Testis (tissue), 3 donors: Measurements from ENCODE around the gene GPR26. TPM values are rescaled to one million over a fixed set of nuclear protein-coding genes. Genes with fewer than 3 reads are reported as not detected.
"Not testable (repeated sequence)": the region's sequence is repeated elsewhere in the genome, so short reads cannot be mapped to it uniquely, and the experiment has no call there.

Experiments used
- DNase-seq: peaks from one replicate; pipeline ENCODE4 v3.0.0-alpha.2; 2019
- H3K27ac ChIP-seq, 2 donors: fragments of 200-600 bp; sonication (generic); one replicate each; pipeline ENCODE4 v1.5.1; 2019
- H3K27me3 ChIP-seq: fragments of 200-600 bp; sonication (generic); one replicate; pipeline ENCODE4 v1.5.1; 2019
- H3K36me3 ChIP-seq: fragments of 200-600 bp; sonication (generic); one replicate; pipeline ENCODE4 v1.5.1; 2017; ENCODE audit warnings: low read depth; ENCODE audit errors: missing control alignments
- H3K4me1 ChIP-seq: fragments of 200-600 bp; sonication (generic); one replicate; pipeline ENCODE4 v1.5.1; 2019
- H3K4me3 ChIP-seq, 2 donors: fragments of 200-600 bp; sonication (generic); one replicate each; pipeline ENCODE4 v1.5.1; 2017 to 2019
- H3K9me3 ChIP-seq: fragments of 200-600 bp; sonication (generic); one replicate; pipeline ENCODE4 v1.5.1; 2017
- CTCF ChIP-seq, 3 experiments: fragments of 450-650 bp in 2 of 3; fragments of 200-600 bp in 1 of 3; sonication (generic) in 1 of 3; IDR thresholded peaks; one replicate each; pipeline ENCODE4 v1.5.1; 2016 to 2019; ENCODE audit warnings: antibody characterized with exemption in 3 of 3, mild to moderate bottlenecking in 2 of 3, moderate library complexity in 1 of 3
- POLR2A ChIP-seq: fragments of 450-650 bp; IDR thresholded peaks from one replicate; pipeline ENCODE4 v1.6.1; 2017; ENCODE audit warnings: antibody characterized with exemption, mild to moderate bottlenecking, moderate library complexity
- WGBS, 2 donors: methylation state at CpG; one replicate each; pipeline ENCODE4 v1.1.5; 2018; 5-methylcytosine and 5-hydroxymethylcytosine counted together
- intact Hi-C: fragments of 100-400 bp; cut with DNase I; formaldehyde crosslinking; loops from one replicate; pipeline ENCODE4 v1.15.1; 2023; ENCODE audit warnings: low total_unique reads
- polyA plus RNA-seq: library from polyadenylated mRNA; stranded (reverse); fragments of 350-450 nt; fragmentation: Illumina TruSeq; extraction: RNeasy Lipid Tissue Mini Kit (QIAGEN cat#74804); gene quantifications from one replicate; pipeline ENCODE4 v1.2.3, GENCODE V29; 2014; ENCODE audit warnings: low read depth, low replicate concordance; ENCODE audit not compliant: insufficient read depth
- total RNA-seq, 2 donors: library from RNA; depleted of rRNA; stranded (reverse); fragments of >200 nt; gene quantifications; one replicate each; pipeline ENCODE4 v1.2.3, GENCODE V29; 2016

GPR26 gene
- total and polyA plus RNA-seq, 3 donors from 2014 or later = 0.15 to 0.37 (median 0.31) TPM

- Histone ChIP-seq H3K4me3 (no peak overlapping the region), H3K9me3 (no peaks in the 10 kb centered on the region), H3K4me1 (no peaks in the 10 kb centered on the region), H3K27ac (no peak overlapping the region), H3K27me3 (no peaks in the 10 kb centered on the region), H3K36me3 (no peaks in the 10 kb centered on the region)
- no peak for DNase-seq
- intact Hi-C loops = no loop called here
- WGBS, 2 donors = 50 to 68% methylated on average over 3 of the region's 3 CpGs
- TF ChIP-seq CTCF (IDR thresholded peaks at IDR 0.05) = no peak
- no peak for TF ChIP-seq POLR2A
These were observed 60.2 kb downstream of the GPR26 start for GRCh38 chr10:123726381-123726780.

- Histone ChIP-seq H3K36me3 (no peaks in the 10 kb centered on the region), H3K27ac (no peak overlapping the region), H3K27me3 (no peaks in the 10 kb centered on the region), H3K9me3 (no peaks in the 10 kb centered on the region), H3K4me1 (no peaks in the 10 kb centered on the region), H3K4me3 (no peak overlapping the region)
- no peak for TF ChIP-seq CTCF (IDR thresholded peaks at IDR 0.05)
- TF ChIP-seq POLR2A = no peak
- DNase-seq = no peak
- intact Hi-C loops = no loop called here
- WGBS, 2 donors = 67% methylated on average over 2 of the region's 2 CpGs
These were observed 60.7 kb downstream of the GPR26 start for GRCh38 chr10:123726836-123727235.

GRCh38 chr10:123729523-123729922, 63.4 kb downstream of the GPR26 start:
- Histone ChIP-seq H3K27me3 (no peaks in the 10 kb centered on the region), H3K27ac (no peak overlapping the region), H3K4me3 (no peak overlapping the region), H3K4me1 (no peaks in the 10 kb centered on the region), H3K9me3 (no peaks in the 10 kb centered on the region), H3K36me3 (no peaks in the 10 kb centered on the region)
- intact Hi-C loops = no loop called here
- TF ChIP-seq CTCF (IDR thresholded peaks at IDR 0.05) (no peak), POLR2A (no peak)
- DNase-seq = no peak
- WGBS, 2 donors = 75 to 78% methylated on average over 6 of the region's 6 CpGs

GRCh38 chr10:123736917-123737316, 70.8 kb downstream of the GPR26 start:
- intact Hi-C loops, H3K4me3 ChIP-seq, H3K4me1 ChIP-seq, H3K36me3 ChIP-seq, H3K9me3 ChIP-seq, H3K27me3 ChIP-seq, H3K27ac ChIP-seq, DNase-seq: not testable (repeated sequence)
- WGBS, 2 donors = 65 to 91% methylated on average over 4 of the region's 4 CpGs

- no peak for DNase-seq
- H3K27ac ChIP-seq = no peak overlapping the region
- no peak for TF ChIP-seq POLR2A
- TF ChIP-seq CTCF (IDR thresholded peaks at IDR 0.05) = no peak
- peaks cover 5% of the 10 kb centered on the region for H3K4me1 ChIP-seq
- intact Hi-C loops = no loop called here
- H3K27me3 ChIP-seq = no peaks in the 10 kb centered on the region
- H3K36me3 ChIP-seq = no peaks in the 10 kb centered on the region
- no peaks in the 10 kb centered on the region for H3K9me3 ChIP-seq
- no peak overlapping the region for H3K4me3 ChIP-seq
- WGBS, 2 donors = 72 to 86% methylated on average over 7 of the region's 7 CpGs
These were observed 75.0 kb downstream of the GPR26 start for GRCh38 chr10:123741146-123741545.
